ENCODE data around the gene RAB12.

The RAB12 gene

GRCh38 chr18:8660316-8660715 lies 51.1 kb downstream of the RAB12 start:
- H3K27me3 ChIP-seq (ENCODE audit: insufficient read depth, low read length, poor library complexity), result no peaks in the 10 kb centered on the region
- WGBS (ENCODE audit: extremely low coverage, insufficient coverage, low lambda C conversion rate), result no CpG with 5 or more reads among the region's 5 CpGs
- no peak overlapping the region for H3K4me2 ChIP-seq (ENCODE audit: low read length)
- H4K5ac ChIP-seq (ENCODE audit: low read length), result no peak overlapping the region
- H3K27ac ChIP-seq (ENCODE audit: low read depth, low read length), result no peak overlapping the region
- no peaks in the 10 kb centered on the region for H3K79me2 ChIP-seq (ENCODE audit: control insufficient read depth, insufficient read depth, low read length)
- H2BK15ac ChIP-seq (replicated peaks; ENCODE audit: low read depth), result no peak overlapping the region
- no peak overlapping the region for H3K4me3 ChIP-seq (ENCODE audit: low read length)
- no peak overlapping the region for H3K4ac ChIP-seq (ENCODE audit: low read depth, low read length)
- H2BK5ac ChIP-seq (ENCODE audit: low read length), result no peak overlapping the region
- H2AK5ac ChIP-seq (ENCODE audit: low read length), result no peak overlapping the region
- H3K9ac ChIP-seq (ENCODE audit: low read length), result no peak overlapping the region
- no peaks in the 10 kb centered on the region for H3K79me1 ChIP-seq (ENCODE audit: low read length)
- no peak overlapping the region for H2BK120ac ChIP-seq (ENCODE audit: low read depth, low read length)
- no peak overlapping the region for H3K23ac ChIP-seq (ENCODE audit: low read length)
- no peak overlapping the region for H3K18ac ChIP-seq (ENCODE audit: low read length)
- peaks cover 8% of the 10 kb centered on the region for H3K4me1 ChIP-seq (ENCODE audit: control insufficient read depth, low read depth, low read length)
- H3K36me3 ChIP-seq (ENCODE audit: control insufficient read depth, insufficient read depth, low read length), result no peaks in the 10 kb centered on the region
- H3K56ac ChIP-seq (ENCODE audit: low read length), result no peak overlapping the region
- H4K8ac ChIP-seq (ENCODE audit: low read depth, low read length), result no peak overlapping the region
- DNase-seq, result no peak

GRCh38 chr18:8661754-8662559 lies 52.7 kb downstream of the RAB12 start:
- Histone ChIP-seq H3K18ac (ENCODE audit: low read length) (peak overlapping the region; percentile 24), H2BK5ac (ENCODE audit: low read length) (no peak overlapping the region), H4K5ac (ENCODE audit: low read length) (no peak overlapping the region), H3K4me3 (ENCODE audit: low read length) (no peak overlapping the region), H3K4me2 (ENCODE audit: low read length) (peak overlapping the region; percentile 40), H3K4me1 (ENCODE audit: control insufficient read depth, low read depth, low read length) (peaks cover 8% of the 10 kb centered on the region), H3K4ac (ENCODE audit: low read depth, low read length) (no peak overlapping the region), H3K79me1 (ENCODE audit: low read length) (no peaks in the 10 kb centered on the region), H3K9ac (ENCODE audit: low read length) (no peak overlapping the region), H3K27ac (ENCODE audit: low read depth, low read length) (peak overlapping the region; percentile 54), H4K8ac (ENCODE audit: low read depth, low read length) (no peak overlapping the region), H2BK15ac (replicated peaks; ENCODE audit: low read depth) (no peak overlapping the region), H3K56ac (ENCODE audit: low read length) (peak overlapping the region; percentile 19), H3K27me3 (ENCODE audit: insufficient read depth, low read length, poor library complexity) (no peaks in the 10 kb centered on the region), H3K79me2 (ENCODE audit: control insufficient read depth, insufficient read depth, low read length) (no peaks in the 10 kb centered on the region), H3K36me3 (ENCODE audit: control insufficient read depth, insufficient read depth, low read length) (no peaks in the 10 kb centered on the region), H2AK5ac (ENCODE audit: low read length) (no peak overlapping the region), H3K23ac (ENCODE audit: low read length) (no peak overlapping the region), H2BK120ac (ENCODE audit: low read depth, low read length) (no peak overlapping the region)
- peak; percentile 99 for DNase-seq
- no CpG with 5 or more reads among the region's 18 CpGs for WGBS (ENCODE audit: extremely low coverage, insufficient coverage, low lambda C conversion rate)

- Histone ChIP-seq H4K5ac (ENCODE audit: low read length) (no peak overlapping the region), H3K79me2 (ENCODE audit: control insufficient read depth, insufficient read depth, low read length) (no peaks in the 10 kb centered on the region), H3K18ac (ENCODE audit: low read length) (no peak overlapping the region), H2BK5ac (ENCODE audit: low read length) (no peak overlapping the region), H3K27ac (ENCODE audit: low read depth, low read length) (no peak overlapping the region), H2BK120ac (ENCODE audit: low read depth, low read length) (no peak overlapping the region), H3K4me1 (ENCODE audit: control insufficient read depth, low read depth, low read length) (peaks cover 8% of the 10 kb centered on the region), H3K9ac (ENCODE audit: low read length) (no peak overlapping the region), H3K4me2 (ENCODE audit: low read length) (no peak overlapping the region), H3K36me3 (ENCODE audit: control insufficient read depth, insufficient read depth, low read length) (no peaks in the 10 kb centered on the region), H3K4ac (ENCODE audit: low read depth, low read length) (no peak overlapping the region), H3K4me3 (ENCODE audit: low read length) (no peak overlapping the region), H3K27me3 (ENCODE audit: insufficient read depth, low read length, poor library complexity) (no peaks in the 10 kb centered on the region), H3K79me1 (ENCODE audit: low read length) (no peaks in the 10 kb centered on the region), H3K56ac (ENCODE audit: low read length) (no peak overlapping the region), H2AK5ac (ENCODE audit: low read length) (no peak overlapping the region), H3K23ac (ENCODE audit: low read length) (no peak overlapping the region), H4K8ac (ENCODE audit: low read depth, low read length) (no peak overlapping the region), H2BK15ac (replicated peaks; ENCODE audit: low read depth) (no peak overlapping the region)
- WGBS (ENCODE audit: extremely low coverage, insufficient coverage, low lambda C conversion rate), result no CpG with 5 or more reads among the region's 20 CpGs
- peak; percentile 92 for DNase-seq
Observed at GRCh38 chr18:8662560-8663255, 53.5 kb downstream of the RAB12 start.

- Histone ChIP-seq H3K36me3 (ENCODE audit: control insufficient read depth, insufficient read depth, low read length) (no peaks in the 10 kb centered on the region), H3K56ac (ENCODE audit: low read length) (no peak overlapping the region), H2BK5ac (ENCODE audit: low read length) (no peak overlapping the region), H4K8ac (ENCODE audit: low read depth, low read length) (no peak overlapping the region), H4K5ac (ENCODE audit: low read length) (no peak overlapping the region), H2AK5ac (ENCODE audit: low read length) (no peak overlapping the region), H2BK15ac (replicated peaks; ENCODE audit: low read depth) (no peak overlapping the region), H3K4me2 (ENCODE audit: low read length) (no peak overlapping the region), H3K23ac (ENCODE audit: low read length) (no peak overlapping the region), H3K27ac (ENCODE audit: low read depth, low read length) (no peak overlapping the region), H3K4ac (ENCODE audit: low read depth, low read length) (no peak overlapping the region), H3K27me3 (ENCODE audit: insufficient read depth, low read length, poor library complexity) (no peaks in the 10 kb centered on the region), H3K79me1 (ENCODE audit: low read length) (no peaks in the 10 kb centered on the region), H3K9ac (ENCODE audit: low read length) (no peak overlapping the region), H3K79me2 (ENCODE audit: control insufficient read depth, insufficient read depth, low read length) (no peaks in the 10 kb centered on the region), H3K18ac (ENCODE audit: low read length) (no peak overlapping the region), H3K4me1 (ENCODE audit: control insufficient read depth, low read depth, low read length) (peaks cover 4% of the 10 kb centered on the region), H2BK120ac (ENCODE audit: low read depth, low read length) (no peak overlapping the region), H3K4me3 (ENCODE audit: low read length) (no peak overlapping the region)
- DNase-seq, result no peak
- no CpG with 5 or more reads among the region's 3 CpGs for WGBS (ENCODE audit: extremely low coverage, insufficient coverage, low lambda C conversion rate)
Observed at GRCh38 chr18:8667846-8668245, 58.6 kb downstream of the RAB12 start.

GRCh38 chr18:8668381-8668780 lies 59.1 kb downstream of the RAB12 start:
- Histone ChIP-seq H3K4me1 (ENCODE audit: control insufficient read depth, low read depth, low read length) (no peaks in the 10 kb centered on the region), H2AK5ac (ENCODE audit: low read length) (no peak overlapping the region), H3K23ac (ENCODE audit: low read length) (no peak overlapping the region), H3K4ac (ENCODE audit: low read depth, low read length) (no peak overlapping the region), H3K9ac (ENCODE audit: low read length) (no peak overlapping the region), H2BK5ac (ENCODE audit: low read length) (no peak overlapping the region), H4K8ac (ENCODE audit: low read depth, low read length) (no peak overlapping the region), H3K27ac (ENCODE audit: low read depth, low read length) (no peak overlapping the region), H2BK15ac (replicated peaks; ENCODE audit: low read depth) (no peak overlapping the region), H2BK120ac (ENCODE audit: low read depth, low read length) (no peak overlapping the region), H3K56ac (ENCODE audit: low read length) (no peak overlapping the region), H3K27me3 (ENCODE audit: insufficient read depth, low read length, poor library complexity) (no peaks in the 10 kb centered on the region), H4K5ac (ENCODE audit: low read length) (no peak overlapping the region), H3K79me2 (ENCODE audit: control insufficient read depth, insufficient read depth, low read length) (no peaks in the 10 kb centered on the region), H3K79me1 (ENCODE audit: low read length) (no peaks in the 10 kb centered on the region), H3K4me2 (ENCODE audit: low read length) (no peak overlapping the region), H3K18ac (ENCODE audit: low read length) (no peak overlapping the region), H3K4me3 (ENCODE audit: low read length) (no peak overlapping the region), H3K36me3 (ENCODE audit: control insufficient read depth, insufficient read depth, low read length) (no peaks in the 10 kb centered on the region)
- no peak for DNase-seq
